Common myeloid progenitor, CD34-positive (primary cell): ENCODE measurements around the gene TICRR.
"Not testable (repeated sequence)": the region's sequence is repeated elsewhere in the genome, so short reads cannot be mapped to it uniquely, and the experiment has no call there.

Experiments used
- CTCF ChIA-PET: fragments of 350-600 bp; sonication (Branson Sonifier 250); formaldehyde crosslinking; loops from one replicate; lab custom pipeline; 2021; ENCODE audit warnings: antibody characterized with exemption; lab: Charles Lee
- POLR2A ChIA-PET: fragments of 350-600 bp; sonication (Branson Sonifier 250); formaldehyde crosslinking; loops from one replicate; lab custom pipeline; 2021; ENCODE audit warnings: antibody characterized with exemption; lab: Charles Lee
- DNase-seq, 3 donors: peaks; one replicate each; pipeline versions ENCODE4 v3.0.0 to v3.0.0-alpha.2; 2013
- H3K27ac ChIP-seq, 2 experiments: 1 replicate in 1 of 2; 2 replicates in 1 of 2; pipeline ENCODE4 v1.7.0; 2013; ENCODE audit warnings: inconsistent platforms in 2 of 2, low read length in 2 of 2, mild to moderate bottlenecking in 2 of 2, low read depth in 1 of 2, moderate library complexity in 1 of 2; ENCODE audit not compliant: severe bottlenecking in 2 of 2, insufficient read depth in 1 of 2, poor library complexity in 1 of 2
- H3K27me3 ChIP-seq, 5 experiments: replicated peaks in 2 of 5; 1 replicate in 3 of 5; 2 replicates in 2 of 5; pipeline versions ENCODE4 v1.6.1 to v1.7.0; 2013; ENCODE audit warnings: low read length in 4 of 5, mild to moderate bottlenecking in 2 of 5, moderate library complexity in 2 of 5, inconsistent platforms in 1 of 5; ENCODE audit not compliant: insufficient read depth in 5 of 5, control insufficient read depth in 4 of 5
- H3K36me3 ChIP-seq, 4 experiments: 1 replicate in 2 of 4; 2 replicates in 2 of 4; pipeline versions ENCODE4 v1.6.1 to v1.7.0; 2013; ENCODE audit warnings: low read length in 3 of 4, control low read depth in 1 of 4, mild to moderate bottlenecking in 1 of 4; ENCODE audit not compliant: control insufficient read depth in 4 of 4, insufficient read depth in 4 of 4
- H3K4me1 ChIP-seq, 4 experiments: 1 replicate in 3 of 4; 2 replicates in 1 of 4; pipeline versions ENCODE4 v1.6.1 to v1.7.1; 2013; ENCODE audit warnings: low read length in 3 of 4, mild to moderate bottlenecking in 3 of 4, control low read depth in 1 of 4, inconsistent platforms in 1 of 4, moderate library complexity in 1 of 4; ENCODE audit not compliant: control insufficient read depth in 4 of 4, insufficient read depth in 4 of 4; ENCODE audit errors: control extremely low read depth in 1 of 4
- H3K4me3 ChIP-seq, 7 experiments: 1 replicate in 4 of 7; 2 replicates in 3 of 7; pipeline versions ENCODE4 v1.5.1 to v1.7.0; 2013; ENCODE audit warnings: mild to moderate bottlenecking in 7 of 7, low read length in 6 of 7, moderate library complexity in 6 of 7, inconsistent platforms in 2 of 7, low read depth in 2 of 7, control low read depth in 1 of 7; ENCODE audit not compliant: insufficient read depth in 4 of 7, control insufficient read depth in 1 of 7; ENCODE audit errors: extremely low read depth in 1 of 7
- H3K9me3 ChIP-seq, 5 experiments: 1 replicate in 4 of 5; 2 replicates in 1 of 5; pipeline versions ENCODE4 v1.6.1 to v1.7.1; 2013; ENCODE audit warnings: low read length in 4 of 5, mild to moderate bottlenecking in 2 of 5, inconsistent platforms in 1 of 5, low read depth in 1 of 5, moderate library complexity in 1 of 5; ENCODE audit not compliant: control insufficient read depth in 4 of 5, insufficient read depth in 2 of 5; ENCODE audit errors: control extremely low read depth in 1 of 5
- WGBS: methylation state at CpG from one replicate; pipeline ENCODE4 v1.1.5; 2013; ENCODE audit not compliant: insufficient coverage; 5-methylcytosine and 5-hydroxymethylcytosine counted together

TICRR gene

GRCh38 chr15:89533861-89534544 is 41.3 kb upstream of the TICRR start:
- 80% methylated on average over 1 of the region's 4 CpGs for WGBS
- Histone ChIP-seq H3K27ac (no peak overlapping the region), H3K9me3 (peaks cover 0 to 8% (median 4%) of the 10 kb centered on the region in 5 experiments), H3K27me3 (no peaks in the 10 kb centered on the region), H3K4me1 (no peaks in the 10 kb centered on the region), H3K36me3 (no peaks in the 10 kb centered on the region), H3K4me3 (no peak overlapping the region)
- POLR2A ChIA-PET, result no interaction called here
- DNase-seq, result no peak
- CTCF ChIA-PET, result no interaction called here

GRCh38 chr15:89539027-89539426 is 36.2 kb upstream of the TICRR start:
- peaks cover 0 to 9% (median 5%) of the 10 kb centered on the region in 5 experiments for H3K9me3 ChIP-seq
- WGBS, result 86% methylated on average over 2 of the region's 2 CpGs
- ChIA-PET CTCF (no interaction called here), POLR2A (no interaction called here)
- peaks cover 0 to 9% (median 5%) of the 10 kb centered on the region in 5 experiments for H3K27me3 ChIP-seq
- no peaks in the 10 kb centered on the region for H3K4me1 ChIP-seq
- H3K4me3 ChIP-seq, result no peak overlapping the region
- H3K36me3 ChIP-seq, result no peaks in the 10 kb centered on the region
- H3K27ac ChIP-seq, result no peak overlapping the region
- no peak for DNase-seq

GRCh38 chr15:89542369-89542768 is 32.9 kb upstream of the TICRR start:
- H3K27me3 ChIP-seq, result peaks cover 0 to 9% (median 5%) of the 10 kb centered on the region in 5 experiments
- ChIA-PET POLR2A (no interaction called here), CTCF (no interaction called here)
- H3K4me3 ChIP-seq, result no peak overlapping the region
- DNase-seq, result no peak
- H3K27ac ChIP-seq, result no peak overlapping the region
- H3K4me1 ChIP-seq, result no peaks in the 10 kb centered on the region
- WGBS, result no CpG with 5 or more reads among the region's 3 CpGs
- no peaks in the 10 kb centered on the region for H3K36me3 ChIP-seq
- peaks cover 0 to 9% (median 5%) of the 10 kb centered on the region in 5 experiments for H3K9me3 ChIP-seq

- POLR2A ChIA-PET, result no interaction called here
- WGBS, result no CpG with 5 or more reads among the region's 4 CpGs
Measured at GRCh38 chr15:89543389-89543788, 31.9 kb upstream of the TICRR start.

GRCh38 chr15:89549138-89549537 is 26.1 kb upstream of the TICRR start:
- no CpG with 5 or more reads among the region's 4 CpGs for WGBS
- H3K27me3 ChIP-seq, H3K4me1 ChIP-seq: not testable (repeated sequence)

More at GRCh38 chr15:89543389-89543788, 31.9 kb upstream of the TICRR start:
- Histone ChIP-seq H3K4me1 (no peaks in the 10 kb centered on the region), H3K36me3 (no peaks in the 10 kb centered on the region), H3K27ac (no peak overlapping the region), H3K4me3 (no peak overlapping the region), H3K9me3 (peaks cover 0 to 2% (median under 1%) of the 10 kb centered on the region in 5 experiments), H3K27me3 (peaks cover 0 to 9% (median 5%) of the 10 kb centered on the region in 5 experiments)
- CTCF ChIA-PET, result no interaction called here
- DNase-seq, result no peak

GRCh38 chr15:89550427-89550826 is 24.8 kb upstream of the TICRR start:
- ChIA-PET POLR2A (no interaction called here), CTCF (interaction anchor here (0.9 kb wide), 1 partner anchor 10 kb away, joined by 3 read pairs; no protein-coding TSS in a partner anchor)

More at GRCh38 chr15:89549138-89549537, 26.1 kb upstream of the TICRR start:
- CTCF ChIA-PET, POLR2A ChIA-PET, H3K36me3 ChIP-seq, H3K9me3 ChIP-seq, H3K27ac ChIP-seq, H3K4me3 ChIP-seq, DNase-seq: not testable (repeated sequence)

GRCh38 chr15:89551550-89551949 is 23.7 kb upstream of the TICRR start:
- POLR2A ChIA-PET, result no interaction called here
- CTCF ChIA-PET, result no interaction called here
- peak in 2 of 3 donors; percentile 15 to 20 for DNase-seq
- H3K4me1 ChIP-seq, result no peaks in the 10 kb centered on the region
- no peak overlapping the region for H3K4me3 ChIP-seq
- H3K27me3 ChIP-seq, result peaks cover 0 to 4% (median 0%) of the 10 kb centered on the region in 5 experiments
- WGBS, result 66% methylated on average over 4 of the region's 4 CpGs
- H3K9me3 ChIP-seq, result no peaks in the 10 kb centered on the region
- no peak overlapping the region for H3K27ac ChIP-seq
- H3K36me3 ChIP-seq, result no peaks in the 10 kb centered on the region

More at GRCh38 chr15:89550427-89550826, 24.8 kb upstream of the TICRR start:
- Histone ChIP-seq H3K4me3 (no peak overlapping the region), H3K27ac (no peak overlapping the region), H3K27me3 (peaks cover 0 to 5% (median 0%) of the 10 kb centered on the region in 5 experiments), H3K36me3 (no peaks in the 10 kb centered on the region), H3K9me3 (no peaks in the 10 kb centered on the region), H3K4me1 (no peaks in the 10 kb centered on the region)
- WGBS, result 100% methylated on average over 1 of the region's 2 CpGs
- no peak for DNase-seq
